Gastroesophageal sphincter (tissue), 3 donors: ENCODE data around the gene LAMA5.

ENCODE experiments used
- CTCF ChIP-seq, 4 experiments: fragments of 200-600 bp in 2 of 4; fragments of 450-650 bp in 2 of 4; sonication (generic) in 1 of 4; IDR thresholded peaks; one replicate each; pipeline ENCODE4 v1.5.1; 2017 to 2019; ENCODE audit warnings: antibody characterized with exemption in 4 of 4, mild to moderate bottlenecking in 2 of 4, moderate library complexity in 2 of 4
- EP300 ChIP-seq: sonication (generic); formaldehyde crosslinking; IDR thresholded peaks from one replicate; pipeline ENCODE4 v1.6.1; 2017; ENCODE audit warnings: antibody characterized with exemption, mild to moderate bottlenecking
- POLR2A ChIP-seq, 2 donors: fragments of 450-650 bp; IDR thresholded peaks; one replicate each; pipeline ENCODE4 v1.6.1; 2017; ENCODE audit warnings: antibody characterized with exemption in 2 of 2, mild to moderate bottlenecking in 2 of 2, moderate library complexity in 1 of 2

DNA sequence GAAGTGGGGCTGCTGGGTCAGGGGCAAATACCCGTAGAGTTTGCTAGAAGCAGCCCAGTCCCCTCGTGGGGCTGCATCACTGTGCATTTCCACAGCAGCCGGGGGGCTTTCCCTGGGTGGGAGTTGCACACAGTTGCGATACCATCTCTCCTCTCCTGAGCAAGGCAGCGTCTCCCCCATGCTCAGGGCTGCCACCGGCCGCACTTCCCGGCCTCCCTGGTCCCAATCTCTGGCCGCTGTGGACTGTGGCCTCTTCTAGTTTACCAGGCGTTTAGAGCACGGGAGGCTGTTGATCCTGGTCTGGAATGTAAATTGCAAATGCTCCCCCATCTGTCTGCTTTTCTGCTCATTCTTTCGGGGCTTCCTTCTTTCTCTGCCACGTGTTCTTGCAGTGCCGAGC lies 97.7 kb downstream of the LAMA5 start:
- TF ChIP-seq CTCF (IDR thresholded peaks at IDR 0.05), result no peak
- no peak for TF ChIP-seq EP300
- no peak for TF ChIP-seq POLR2A (IDR thresholded peaks at IDR 0.05)
